HG03575 (cell line): ENCODE results near the gene TBC1D22B.
"Not testable (repeated sequence)": the region's sequence is repeated elsewhere in the genome, so short reads cannot be mapped to it uniquely, and the experiment has no call there.

Experiments used
- ATAC-seq: cut with Tn5 transposase; IDR thresholded peaks from one replicate; pipeline ENCODE4 v1.9.1; 2021; ENCODE audit not compliant: unreplicated experiment, insufficient number of reproducible peaks, low FRiP score; ENCODE audit errors: extremely low read depth

The TBC1D22B gene

DNA sequence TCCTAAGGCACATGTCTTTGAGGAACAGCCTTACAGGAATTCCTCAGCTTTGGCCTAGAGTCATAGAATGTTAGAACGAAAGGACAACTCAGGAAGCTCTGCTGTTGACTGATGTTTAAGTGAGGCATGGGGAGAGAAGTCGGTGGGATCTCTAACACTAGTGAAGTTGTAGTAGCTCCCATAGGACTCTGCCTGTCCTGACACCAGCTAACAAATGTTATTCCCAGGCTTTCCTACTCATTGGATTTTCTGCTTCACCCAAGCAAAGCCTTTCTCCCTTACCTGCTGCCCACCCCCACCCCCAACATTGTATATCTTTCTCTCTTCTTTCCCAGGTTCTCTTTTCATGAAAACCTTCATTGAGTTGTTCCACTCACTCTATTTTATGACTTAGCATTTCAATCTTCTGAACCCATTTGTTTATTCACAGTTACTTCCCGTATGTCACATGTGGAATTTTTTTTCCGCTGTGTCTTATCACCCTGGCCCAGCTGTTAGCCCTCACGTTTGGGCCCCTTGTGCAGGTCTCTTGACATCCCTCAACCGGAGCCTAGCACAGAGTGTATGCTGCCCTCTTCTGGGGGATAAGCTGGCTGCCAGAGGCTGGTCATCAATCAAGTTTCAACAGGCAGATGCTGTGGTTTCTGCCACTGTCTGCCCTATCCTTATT, 57.0 kb downstream of the TBC1D22B start:
- ATAC-seq, result no peak

DNA sequence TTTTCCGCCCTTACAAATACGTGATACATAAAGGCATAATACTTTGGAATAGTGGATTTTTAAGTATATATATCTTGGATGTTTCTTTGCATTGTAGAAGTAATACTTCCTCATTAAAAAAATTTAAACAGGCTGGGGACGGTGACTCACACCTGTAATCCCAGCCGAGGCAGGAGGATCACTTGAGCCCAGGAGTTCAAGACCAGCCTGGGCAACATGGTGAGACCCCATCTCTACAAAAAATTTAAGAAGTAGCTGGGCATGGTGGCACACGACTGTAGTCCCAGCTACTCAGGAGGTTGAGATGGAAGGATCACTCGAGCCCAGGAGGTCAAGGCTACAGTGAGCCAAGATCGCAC, 57.6 kb downstream of the TBC1D22B start:
- ATAC-seq, result no peak

- ATAC-seq, result no peak
These were observed 58.5 kb downstream of the TBC1D22B start for GRCh38 chr6:37316071-37316470.

DNA sequence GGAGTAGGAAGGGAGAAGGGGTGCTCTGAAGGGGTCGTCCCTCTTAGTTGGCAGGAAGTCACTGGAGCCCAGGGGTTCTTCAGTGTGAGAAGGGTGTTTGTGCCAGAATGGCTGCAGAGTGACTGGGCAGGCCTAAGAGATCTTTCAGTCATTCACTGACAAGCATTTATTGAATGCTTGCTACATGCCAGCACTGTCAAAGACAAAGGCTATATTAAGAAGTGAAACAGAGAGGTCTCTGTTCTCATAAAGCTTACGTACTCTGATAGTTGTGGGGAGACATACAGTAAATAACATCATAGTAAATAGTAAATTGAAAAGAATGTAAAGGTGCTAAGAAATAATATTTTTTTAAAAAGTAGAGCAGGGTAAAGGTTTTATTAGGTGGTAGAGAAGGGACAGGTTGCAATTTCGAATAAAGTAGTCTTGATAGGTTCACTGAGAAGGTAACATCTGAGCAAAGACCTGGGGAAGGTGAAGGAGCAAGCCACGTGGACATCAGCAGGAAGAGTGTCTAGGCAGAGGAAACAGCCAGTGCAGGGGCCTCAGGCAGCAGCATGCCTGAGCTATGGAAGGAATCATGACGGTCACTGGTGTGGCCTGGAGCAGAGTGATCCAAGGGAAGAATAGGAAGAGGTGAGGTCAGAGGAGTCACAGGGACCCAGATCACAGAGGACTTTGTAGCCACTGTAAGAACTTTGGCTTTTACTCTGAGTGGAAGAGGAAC, 59.9 kb downstream of the TBC1D22B start:
- no peak for ATAC-seq

GRCh38 chr6:37319156-37319555, 61.6 kb downstream of the TBC1D22B start:
- ATAC-seq, result no peak

GRCh38 chr6:37319856-37320480, 62.4 kb downstream of the TBC1D22B start:
- ATAC-seq, result no peak

GRCh38 chr6:37320646-37321045, 63.1 kb downstream of the TBC1D22B start:
- ATAC-seq, result no peak

GRCh38 chr6:37321101-37321500, 63.5 kb downstream of the TBC1D22B start:
- ATAC-seq, result no peak

DNA sequence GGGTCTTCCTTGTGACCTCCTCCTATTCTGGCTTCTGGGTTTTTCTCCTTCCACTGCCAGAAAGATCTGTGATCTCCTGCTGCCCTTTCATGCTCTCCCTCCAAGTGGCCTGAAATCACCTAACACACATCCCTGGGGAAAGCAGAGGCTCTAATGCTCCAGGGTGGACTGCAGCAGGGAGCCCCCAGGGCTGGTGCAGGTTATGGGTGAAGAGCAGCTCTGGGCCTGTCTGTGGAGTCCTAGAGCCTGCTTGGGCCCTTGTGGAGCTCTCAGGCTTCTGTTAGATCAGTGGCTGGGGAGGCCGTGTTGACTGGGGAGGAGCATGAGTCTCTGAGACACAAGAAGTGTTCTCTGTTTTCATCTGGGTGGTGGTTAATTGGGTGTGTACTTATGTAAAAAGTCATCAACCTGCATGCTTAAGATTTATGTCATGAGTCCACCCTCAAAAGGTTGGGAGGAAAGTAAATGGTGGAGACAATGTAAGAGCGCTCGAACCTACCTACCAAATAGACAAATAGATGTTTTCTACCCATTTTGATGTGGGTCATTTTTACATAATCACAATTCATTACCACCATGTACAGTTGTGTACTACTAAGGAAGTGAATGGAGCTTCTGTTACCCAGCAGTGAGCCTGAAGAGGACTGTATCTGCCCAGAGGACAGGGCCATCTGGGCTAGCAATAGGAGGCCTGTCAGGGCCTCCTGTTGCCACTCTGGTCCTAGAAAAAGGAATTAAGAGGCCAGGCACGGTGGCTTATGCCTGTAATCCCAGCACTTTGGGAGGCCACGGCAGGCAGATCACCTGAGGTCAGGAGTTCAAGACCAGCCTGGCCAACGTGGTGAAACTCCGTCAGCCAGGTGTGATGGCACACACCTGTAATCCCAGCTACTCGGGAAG, 64.2 kb downstream of the TBC1D22B start:
- ATAC-seq, result no peak

GRCh38 chr6:37323580-37323979, 66.0 kb downstream of the TBC1D22B start:
- ATAC-seq, result no peak

DNA sequence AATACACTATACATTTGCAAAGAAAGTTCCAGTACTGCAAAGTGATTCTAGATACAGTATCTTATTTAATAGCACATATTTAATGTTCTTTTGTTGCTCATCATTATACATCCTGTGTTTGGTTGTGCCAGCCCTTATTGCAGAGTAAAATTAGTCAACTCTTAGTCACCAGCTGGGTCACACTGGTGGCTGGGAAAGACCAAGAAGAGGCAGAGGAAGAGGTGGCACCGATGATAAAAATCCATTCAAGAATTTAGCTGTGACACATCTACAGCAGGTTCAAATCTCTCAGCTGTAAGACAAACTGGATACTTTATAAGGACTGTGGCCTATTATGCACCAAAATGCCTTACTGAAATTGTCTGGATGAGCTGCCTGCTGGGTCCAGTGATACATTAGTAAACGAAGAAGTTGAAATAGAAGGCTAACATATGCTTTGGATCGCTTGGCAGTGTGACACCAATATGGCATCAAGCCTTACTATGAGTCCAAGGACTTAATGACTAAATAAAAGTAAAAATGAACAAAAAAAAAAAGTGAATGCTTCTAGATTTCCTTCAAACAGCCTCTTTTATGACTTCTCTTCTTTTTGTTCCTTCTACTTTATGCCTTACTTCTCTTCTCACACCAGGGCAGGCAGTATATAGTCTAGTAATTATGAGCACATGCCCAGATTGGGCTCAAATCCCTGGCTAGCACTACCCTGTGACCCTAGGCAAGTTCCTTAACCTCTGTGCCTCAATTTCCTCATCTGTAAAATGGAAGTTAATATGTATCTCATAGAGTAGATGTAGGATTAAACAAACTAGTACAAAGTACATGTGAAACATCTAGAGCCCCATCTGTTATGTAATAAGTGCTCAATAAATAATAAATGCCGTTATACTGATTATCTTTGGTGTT, 66.8 kb downstream of the TBC1D22B start:
- ATAC-seq, result no peak

DNA sequence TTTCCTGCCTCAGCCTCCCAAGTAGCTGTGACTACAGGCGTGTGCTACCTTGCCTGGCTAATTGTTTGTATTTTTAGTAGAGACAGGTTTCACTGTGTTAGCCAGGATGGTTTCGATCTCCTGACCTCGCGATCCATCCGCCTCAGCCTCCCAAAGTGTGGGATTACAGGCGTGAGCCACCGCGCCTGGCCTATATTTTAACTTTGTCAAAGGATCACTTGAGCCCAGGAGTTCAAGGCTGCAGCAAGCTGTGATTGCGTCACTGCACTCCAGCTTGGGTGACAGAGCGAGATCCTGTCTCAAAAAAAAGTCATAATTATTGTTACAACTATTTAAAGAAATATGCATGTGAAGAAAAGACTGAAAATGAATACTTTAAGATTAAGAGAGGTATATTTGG, 72.8 kb downstream of the TBC1D22B start:
- ATAC-seq, result not testable (repeated sequence)

DNA sequence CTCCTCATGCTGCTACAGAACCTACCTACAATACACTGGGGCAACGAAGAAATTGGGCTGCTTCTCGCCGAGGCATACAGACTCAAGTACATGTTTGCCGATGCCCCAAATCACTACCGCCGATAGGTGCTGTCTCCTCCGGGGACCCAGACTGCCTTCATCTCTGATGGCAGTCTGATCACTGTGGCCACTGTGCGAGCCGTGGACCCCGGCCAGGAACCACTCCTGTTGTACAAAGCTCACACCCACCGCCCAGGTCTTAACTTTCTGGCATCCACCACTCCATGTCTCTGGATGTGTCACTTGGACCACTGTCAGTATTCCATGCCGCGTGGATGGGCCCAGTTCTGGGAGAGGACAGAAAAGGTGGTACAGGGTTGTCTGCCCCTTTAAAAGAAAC, 73.5 kb downstream of the TBC1D22B start:
- no peak for ATAC-seq

DNA sequence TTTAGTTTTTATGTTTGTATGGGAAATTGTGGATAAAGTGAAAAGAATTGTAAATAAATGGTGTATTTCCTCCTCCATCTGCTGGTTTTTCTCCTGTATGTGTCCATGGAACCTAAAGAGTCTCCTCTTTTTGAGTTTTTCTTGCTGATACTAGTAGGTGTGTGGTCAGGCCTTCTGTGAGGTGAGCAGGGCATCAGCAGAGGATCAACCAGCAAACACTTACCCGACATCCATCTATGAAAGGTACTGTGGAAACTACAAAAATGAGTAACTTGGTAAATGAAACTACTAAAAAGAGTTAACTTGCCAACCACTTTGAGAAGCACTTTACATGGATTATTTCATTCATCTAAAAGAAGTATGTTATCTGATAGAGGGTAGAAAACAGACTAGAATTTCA, 75.3 kb downstream of the TBC1D22B start:
- ATAC-seq, result no peak

- ATAC-seq, result no peak
These were observed 76.5 kb downstream of the TBC1D22B start for GRCh38 chr6:37334047-37334446.

- ATAC-seq, result not testable (repeated sequence)
These were observed 80.7 kb downstream of the TBC1D22B start for GRCh38 chr6:37338317-37338716.

DNA sequence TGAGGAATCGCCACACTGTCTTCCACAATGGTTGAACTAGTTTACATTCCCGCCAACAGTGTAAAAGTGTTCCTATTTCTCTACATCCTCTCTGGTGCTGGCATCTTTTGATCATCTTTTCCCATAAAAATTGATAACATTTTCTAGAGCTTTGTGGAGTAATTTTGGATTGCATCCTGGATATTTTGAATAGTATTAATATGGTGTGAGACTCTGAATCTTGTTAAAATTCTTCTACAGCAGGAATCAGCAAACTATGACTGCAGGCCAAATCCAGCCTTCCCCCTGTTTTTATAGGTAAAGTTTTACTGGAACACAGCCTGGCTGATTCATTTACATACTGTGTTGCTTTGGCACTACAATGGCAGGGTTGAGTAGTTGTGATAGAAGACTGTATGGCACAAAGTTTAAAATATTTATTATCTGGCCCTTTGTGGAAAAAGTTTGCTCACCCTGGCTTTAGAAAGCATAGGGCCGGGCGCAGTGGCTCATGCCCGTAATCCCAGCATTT, 81.2 kb downstream of the TBC1D22B start:
- no peak for ATAC-seq
